ENCODE measurements around the gene THRB.

THRB gene

GRCh38 chr3:24086617-24087404 is 407.8 kb downstream of the THRB start:
- DNase-seq: peak; percentile 84

- peak; percentile 47 for DNase-seq
Measured at GRCh38 chr3:24086206-24086605, 408.4 kb downstream of the THRB start.

- no peak for DNase-seq
Measured at GRCh38 chr3:24072193-24072592, 422.5 kb downstream of the THRB start.

- DNase-seq: peak; percentile 28
Measured at GRCh38 chr3:24069045-24069444, 425.6 kb downstream of the THRB start.

GRCh38 chr3:24067483-24067882 is 427.2 kb downstream of the THRB start:
- DNase-seq: no peak
